ELR (cell line): ENCODE data around the gene ANKRD50.

ENCODE experiments used
- DNase-seq: peaks from one replicate; pipeline ENCODE4 v3.0.0-alpha.2; 2015; ENCODE audit warnings: low read depth

ANKRD50 gene, protein sequence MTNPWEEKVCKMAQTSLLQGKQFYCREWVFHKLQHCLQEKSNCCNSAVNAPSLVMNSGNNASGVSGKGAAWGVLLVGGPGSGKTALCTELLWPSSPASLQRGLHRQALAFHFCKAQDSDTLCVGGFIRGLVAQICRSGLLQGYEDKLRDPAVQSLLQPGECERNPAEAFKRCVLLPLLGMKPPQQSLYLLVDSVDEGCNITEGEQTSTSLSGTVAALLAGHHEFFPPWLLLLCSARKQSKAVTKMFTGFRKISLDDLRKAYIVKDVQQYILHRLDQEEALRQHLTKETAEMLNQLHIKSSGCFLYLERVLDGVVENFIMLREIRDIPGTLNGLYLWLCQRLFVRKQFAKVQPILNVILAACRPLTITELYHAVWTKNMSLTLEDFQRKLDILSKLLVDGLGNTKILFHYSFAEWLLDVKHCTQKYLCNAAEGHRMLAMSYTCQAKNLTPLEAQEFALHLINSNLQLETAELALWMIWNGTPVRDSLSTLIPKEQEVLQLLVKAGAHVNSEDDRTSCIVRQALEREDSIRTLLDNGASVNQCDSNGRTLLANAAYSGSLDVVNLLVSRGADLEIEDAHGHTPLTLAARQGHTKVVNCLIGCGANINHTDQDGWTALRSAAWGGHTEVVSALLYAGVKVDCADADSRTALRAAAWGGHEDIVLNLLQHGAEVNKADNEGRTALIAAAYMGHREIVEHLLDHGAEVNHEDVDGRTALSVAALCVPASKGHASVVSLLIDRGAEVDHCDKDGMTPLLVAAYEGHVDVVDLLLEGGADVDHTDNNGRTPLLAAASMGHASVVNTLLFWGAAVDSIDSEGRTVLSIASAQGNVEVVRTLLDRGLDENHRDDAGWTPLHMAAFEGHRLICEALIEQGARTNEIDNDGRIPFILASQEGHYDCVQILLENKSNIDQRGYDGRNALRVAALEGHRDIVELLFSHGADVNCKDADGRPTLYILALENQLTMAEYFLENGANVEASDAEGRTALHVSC (N-terminal part only)

DNA sequence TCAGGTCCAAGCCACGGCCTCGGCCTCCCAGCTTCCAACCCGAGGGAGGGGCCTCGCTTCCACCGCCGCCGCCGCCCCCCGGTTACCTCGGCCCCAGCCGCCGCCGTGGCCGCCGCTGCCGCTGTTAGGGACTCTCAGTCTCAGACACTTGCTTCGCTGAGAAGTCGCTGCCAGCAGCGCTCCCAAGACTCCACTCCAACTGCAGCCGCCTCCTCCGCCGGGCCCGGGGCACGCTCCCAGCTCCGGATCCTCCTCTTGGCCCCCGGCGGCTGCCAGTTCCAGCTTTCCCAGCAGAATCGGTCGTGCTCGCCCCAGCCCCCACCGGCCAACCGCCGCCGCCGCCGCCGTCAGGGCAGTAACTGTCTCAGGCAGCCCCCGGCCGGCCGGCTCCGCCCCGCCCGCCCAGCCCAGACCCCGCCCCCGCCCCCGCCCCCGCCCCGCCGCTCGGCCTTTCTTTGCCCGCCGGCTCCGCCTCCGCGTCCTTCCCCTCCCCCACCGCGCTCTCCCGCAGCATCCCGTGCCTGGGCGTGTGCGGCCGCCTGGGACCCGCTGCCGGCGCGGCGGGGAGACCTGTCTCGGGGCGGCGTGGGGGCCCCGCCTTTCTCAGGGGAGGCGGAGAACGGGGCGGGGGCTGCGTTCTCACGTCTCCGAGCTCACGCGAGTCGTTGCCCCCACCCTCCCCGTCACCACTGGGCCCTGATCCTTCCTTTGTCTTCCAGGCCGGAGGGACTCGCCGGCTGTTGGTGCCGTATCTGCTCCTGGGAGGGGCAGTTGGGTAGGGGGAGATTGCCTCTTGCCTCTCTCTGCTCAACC, at the start of gene ANKRD50:
Gene ANKRD50 (minus strand): TSS at position 361 of the 813 bp plus-strand sequence. CDS start 2,221 bp downstream, outside the sequence.
- peak; percentile 94 for DNase-seq

DNA sequence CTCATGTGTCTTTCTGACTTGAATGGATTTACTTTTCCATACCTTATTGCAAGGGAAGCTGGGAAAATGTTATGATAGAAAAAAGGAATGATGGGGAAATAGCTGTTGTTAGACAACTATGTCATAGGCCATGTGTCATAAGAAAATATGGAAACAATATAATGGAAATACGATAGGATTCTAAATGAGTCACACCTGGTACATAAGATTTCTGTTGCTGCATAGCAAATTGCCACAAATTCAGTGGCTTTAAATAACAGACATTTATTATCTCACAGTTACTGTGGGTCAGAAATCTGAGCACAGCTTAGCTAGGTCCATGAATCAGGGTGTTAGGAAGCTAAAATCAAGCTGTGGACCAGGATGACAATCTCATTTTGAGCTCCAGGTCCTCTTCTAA, 44.6 kb upstream of the ANKRD50 start:
- peak; percentile 50 for DNase-seq

GRCh38 chr4:124754681-124755080, 42.1 kb upstream of the ANKRD50 start:
- DNase-seq, result no peak

DNA sequence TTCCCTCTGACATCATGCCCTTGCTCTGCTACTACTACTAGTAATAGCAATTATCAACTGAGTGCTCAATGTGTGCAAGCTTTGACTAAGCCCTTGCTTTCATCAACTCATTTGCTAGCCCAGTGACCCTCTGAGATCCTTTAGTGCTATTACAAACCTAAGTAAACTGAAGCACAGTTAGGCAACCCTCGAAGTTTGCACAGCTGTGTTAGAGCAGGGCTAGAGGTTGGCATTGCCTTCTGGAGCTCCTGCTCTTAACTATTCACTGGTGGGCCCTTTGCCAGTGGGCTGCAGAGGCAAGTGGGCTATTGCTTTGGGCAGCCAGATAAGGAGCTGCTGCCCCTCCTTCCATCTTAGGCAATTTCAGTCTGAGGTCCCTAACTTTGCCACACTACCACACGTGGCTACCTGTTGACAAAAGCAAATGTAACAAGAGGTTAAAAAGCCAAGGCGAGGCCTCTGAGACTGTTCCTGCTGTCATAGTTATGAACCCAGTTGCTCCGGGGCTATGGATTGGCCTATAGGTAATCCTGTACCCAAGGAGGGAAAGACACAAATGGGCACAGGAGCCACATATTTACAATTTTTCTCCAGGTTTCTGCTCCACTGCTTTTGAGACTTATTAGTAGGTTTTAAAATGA, 41.5 kb upstream of the ANKRD50 start:
- DNase-seq, result no peak

DNA sequence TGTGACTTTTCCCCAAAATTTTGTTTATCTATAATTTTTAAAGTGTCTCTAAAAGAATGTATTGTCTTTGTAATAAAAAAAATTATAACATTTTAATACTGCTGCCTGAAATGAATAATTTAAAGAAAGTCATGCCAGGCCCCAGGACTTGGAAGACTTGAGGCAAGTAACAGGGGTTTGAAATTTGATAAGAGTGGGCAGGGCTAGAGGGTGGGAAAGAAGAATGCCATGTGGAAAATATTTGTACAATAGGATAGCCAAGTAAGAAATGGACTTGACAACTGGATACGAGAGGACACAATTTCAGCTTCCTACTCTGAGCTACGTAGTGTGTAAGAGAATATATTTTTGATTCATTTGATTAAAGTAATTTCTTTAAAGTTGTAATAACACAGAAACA, 36.9 kb upstream of the ANKRD50 start:
- no peak for DNase-seq

DNA sequence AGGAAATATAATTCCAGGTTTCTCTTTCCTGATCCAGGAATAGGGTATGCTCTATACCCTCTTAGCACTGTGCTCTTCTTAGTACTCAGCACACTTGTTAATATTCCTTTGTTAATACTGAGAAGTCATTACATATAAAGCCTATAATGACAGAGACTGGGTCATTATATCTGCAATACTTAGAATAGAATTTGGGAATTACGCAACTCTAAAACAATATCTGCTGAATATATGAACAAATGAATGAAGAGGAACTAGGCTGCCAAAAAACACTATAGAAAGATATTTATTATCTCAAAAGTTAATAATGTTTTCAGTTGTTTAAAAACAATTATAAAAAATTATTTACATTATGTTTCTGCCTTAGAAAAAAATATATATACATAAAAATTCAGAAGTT, 36.4 kb upstream of the ANKRD50 start:
- no peak for DNase-seq

DNA sequence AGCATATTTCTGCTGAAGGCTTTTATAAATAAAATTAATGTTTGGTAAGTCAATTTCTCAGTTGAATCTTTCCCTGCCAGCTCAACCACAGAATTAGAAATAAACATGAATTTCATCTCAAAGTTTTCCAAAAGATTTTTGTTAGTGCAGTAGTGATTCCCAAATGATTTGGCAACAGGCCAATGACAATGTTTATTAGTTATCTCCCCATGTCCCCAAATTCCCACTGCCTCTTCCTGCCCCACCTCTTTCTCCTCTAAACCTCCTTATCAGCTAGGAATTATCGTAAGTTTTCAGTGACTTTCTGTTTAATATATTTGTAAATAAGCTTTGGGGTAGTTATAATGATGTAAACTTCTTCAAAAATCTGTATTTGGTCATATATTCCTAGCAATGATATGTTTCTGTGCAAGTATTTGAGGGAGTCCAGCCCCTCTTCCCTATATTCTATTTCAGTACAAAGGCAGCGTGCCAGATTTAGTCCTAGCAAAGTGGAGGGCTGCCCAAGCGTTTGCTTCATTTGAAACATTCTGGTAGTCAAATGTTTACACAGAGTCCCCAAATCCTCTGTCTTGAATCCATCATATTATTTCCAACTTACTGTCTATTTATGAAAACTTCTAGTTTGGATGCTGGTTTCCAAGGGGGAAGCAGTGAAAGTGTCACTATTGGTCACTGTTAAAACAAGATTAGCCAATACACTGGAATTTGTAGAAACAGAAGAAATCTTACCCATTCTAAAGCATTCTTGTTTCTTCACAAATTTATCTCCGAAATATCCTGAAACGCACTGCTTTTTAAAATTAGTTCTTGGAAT, 33.7 kb upstream of the ANKRD50 start:
- DNase-seq, result no peak

GRCh38 chr4:124743711-124744110, 31.2 kb upstream of the ANKRD50 start:
- DNase-seq, result no peak

DNA sequence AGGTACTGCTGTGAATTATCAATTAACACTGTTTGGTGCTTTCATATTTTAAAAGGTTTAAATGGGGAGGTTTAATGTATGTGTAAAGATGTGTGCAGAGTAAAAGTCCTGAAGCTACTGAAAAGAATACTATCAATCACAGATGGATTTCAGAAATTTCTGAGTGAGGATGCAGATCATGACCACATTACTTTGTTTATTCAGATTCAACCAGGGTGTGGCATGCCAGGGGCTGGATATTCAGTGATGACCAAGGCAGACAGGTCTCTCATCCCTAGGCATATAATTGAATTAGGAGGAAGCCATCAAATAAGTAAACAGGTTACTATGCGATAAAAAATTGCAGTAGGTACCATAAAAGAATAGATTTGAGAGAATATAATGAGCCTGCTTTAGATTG, 28.0 kb upstream of the ANKRD50 start:
- DNase-seq, result no peak

GRCh38 chr4:124738994-124739393, 26.5 kb upstream of the ANKRD50 start:
- DNase-seq, result no peak

- no peak for DNase-seq
Measured at GRCh38 chr4:124737619-124738018, 25.1 kb upstream of the ANKRD50 start.

DNA sequence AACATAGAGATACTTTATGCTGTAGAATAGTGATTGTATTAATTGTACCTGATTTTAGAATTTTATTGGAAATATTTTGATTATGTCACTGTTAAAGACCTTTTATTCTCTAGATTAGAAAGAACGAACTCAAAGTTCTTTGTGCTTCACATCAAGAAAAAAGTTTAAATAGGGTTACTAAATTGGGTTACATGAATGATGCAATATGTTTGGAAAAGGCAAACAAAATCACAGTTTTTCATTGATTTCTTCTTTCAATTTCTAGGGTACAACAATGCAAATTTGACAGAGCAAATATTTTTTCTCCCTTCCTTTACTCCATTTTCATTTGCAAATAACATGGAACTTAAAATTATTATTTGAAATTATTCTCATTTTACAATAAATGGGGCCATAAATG, 24.0 kb upstream of the ANKRD50 start:
- DNase-seq, result no peak

GRCh38 chr4:124727331-124727890, 14.9 kb upstream of the ANKRD50 start:
- DNase-seq, result peak; percentile 16

DNA sequence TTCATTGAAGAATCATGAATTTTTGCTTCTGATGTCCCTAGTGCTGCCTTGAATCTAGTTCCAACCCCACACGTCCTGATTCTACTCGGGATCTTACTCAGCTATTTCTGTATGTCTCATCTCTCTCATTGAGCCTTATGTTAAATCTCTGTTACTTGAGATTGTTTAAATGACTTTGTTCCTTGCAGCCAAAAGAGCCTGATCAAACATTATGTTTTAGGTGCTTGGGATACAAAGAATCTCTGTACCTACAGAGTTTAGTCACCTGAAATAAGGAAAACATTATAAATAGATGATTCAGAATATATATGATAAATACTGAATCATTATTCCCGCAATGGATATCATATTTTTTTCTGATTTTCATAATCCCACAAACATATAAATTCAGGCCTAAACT, 13.7 kb upstream of the ANKRD50 start:
- DNase-seq, result no peak

- DNase-seq, result peak; percentile 8
Measured at GRCh38 chr4:124722071-124722470, 9.5 kb upstream of the ANKRD50 start.

- DNase-seq, result no peak
Measured at GRCh38 chr4:124717101-124717500, 4.6 kb upstream of the ANKRD50 start.

- peak; percentile 84 for DNase-seq
Measured at GRCh38 chr4:124713185-124713592, 657 bp upstream of the ANKRD50 start.

GRCh38 chr4:124711471-124712371, 811 bp downstream of the ANKRD50 start:
- DNase-seq, result peak; percentile 74

DNA sequence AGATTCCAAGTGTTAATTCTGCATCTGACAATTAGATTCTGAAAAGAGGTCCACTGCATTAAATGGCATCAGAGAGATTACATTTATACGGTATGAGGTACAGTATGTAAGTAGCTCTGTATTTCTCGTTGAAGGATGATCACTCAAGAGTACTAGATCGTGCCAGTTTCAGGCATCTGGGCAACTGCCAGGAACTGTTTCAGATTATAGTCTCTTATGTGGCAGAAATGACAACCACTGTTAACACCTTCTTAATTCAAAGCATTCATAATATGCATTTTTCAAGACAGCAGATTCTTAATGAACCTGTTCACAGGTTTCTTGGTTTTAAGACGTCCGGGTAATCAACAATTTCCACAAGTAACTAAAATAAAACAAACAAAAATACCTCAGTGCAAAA, 1.6 kb downstream of the ANKRD50 start:
- DNase-seq, result peak; percentile 23
